ENCODE results near the gene NCOA5. TPM values are rescaled to one million over a fixed set of nuclear protein-coding genes. Genes with fewer than 3 reads are reported as not detected.

NCOA5 gene
- polyA plus RNA-seq, 1 donor (not counting 4 experiments of a cell fraction or from before 2014, with no cell fraction given): 17.6 TPM

GRCh38 chr20:46134716-46135115 is 45.0 kb upstream of the NCOA5 start:
- no peak overlapping the region for H3K4me3 ChIP-seq (ENCODE audit: control insufficient read depth in 2 of 3, extremely low read depth in 1 of 3, insufficient read depth in 2 of 3, low read depth in 1 of 3, low read length in 3 of 3)
- peaks cover 25% of the 10 kb centered on the region for H3K27me3 ChIP-seq (ENCODE audit: control insufficient read depth, extremely low read depth, insufficient read depth, low read length)
- no peaks in the 10 kb centered on the region for H3K36me3 ChIP-seq (ENCODE audit: control insufficient read depth in 2 of 2, extremely low read depth in 1 of 2, insufficient read depth in 2 of 2, low read length in 2 of 2)
- H4K20me1 ChIP-seq (ENCODE audit: control insufficient read depth, extremely low read depth, insufficient read depth, low read length): peaks cover 4% of the 10 kb centered on the region
- peaks cover 8% of the 10 kb centered on the region for H3K4me1 ChIP-seq (ENCODE audit: control insufficient read depth, extremely low read depth, insufficient read depth, low read length)
- TF ChIP-seq CTCF (optimal IDR thresholded peaks at IDR 0.05 in 1 of 3, IDR thresholded peaks at IDR 0.05 in 1 of 3, conservative IDR thresholded peaks at IDR 0.05 in 1 of 3; ENCODE audit: extremely low read depth in 1 of 3, insufficient read depth in 2 of 3, low read length in 3 of 3) (no peak), EZH2 (IDR thresholded peaks at IDR 0.05; ENCODE audit: low read length) (no peak)
- H3K4me2 ChIP-seq (ENCODE audit: control insufficient read depth, extremely low read depth, insufficient read depth, low read depth, low read length): no peak overlapping the region
- FAIRE-seq (no peak), DNase-seq (ENCODE audit: low read depth, low spot score) (no peak)
- no peaks in the 10 kb centered on the region for H3K79me2 ChIP-seq (ENCODE audit: control insufficient read depth, insufficient read depth, low read length)
- H3K9me1 ChIP-seq (ENCODE audit: control insufficient read depth, extremely low read depth, insufficient read depth, low read length): no peaks in the 10 kb centered on the region
- no peaks in the 10 kb centered on the region for H3K9me3 ChIP-seq (ENCODE audit: control insufficient read depth, low read depth, low read length)
- dilution Hi-C loops (cut with MboI; ENCODE audit: extremely low pct_ligation_motif_present, low sequenced_read_pairs): loop anchor here (25.0 kb wide), 1 partner anchor 303 kb away; no protein-coding TSS in a partner anchor
- no peak overlapping the region for H3K27ac ChIP-seq (ENCODE audit: control insufficient read depth, insufficient read depth, low read length)
- no peak overlapping the region for H2AFZ ChIP-seq (ENCODE audit: control insufficient read depth, low read length)
- no peak overlapping the region for H3K9ac ChIP-seq (ENCODE audit: control insufficient read depth, extremely low read depth, insufficient read depth, low read length)

GRCh38 chr20:46133886-46134654 is 44.3 kb upstream of the NCOA5 start:
- DNase-seq (ENCODE audit: low read depth, low spot score): no peak
- Histone ChIP-seq H3K4me1 (ENCODE audit: control insufficient read depth, extremely low read depth, insufficient read depth, low read length) (peaks cover 1% of the 10 kb centered on the region), H3K36me3 (ENCODE audit: control insufficient read depth in 2 of 2, extremely low read depth in 1 of 2, insufficient read depth in 2 of 2, low read length in 2 of 2) (no peaks in the 10 kb centered on the region), H3K27me3 (ENCODE audit: control insufficient read depth, extremely low read depth, insufficient read depth, low read length) (peaks cover 25% of the 10 kb centered on the region), H3K4me3 (ENCODE audit: control insufficient read depth in 2 of 3, extremely low read depth in 1 of 3, insufficient read depth in 2 of 3, low read depth in 1 of 3, low read length in 3 of 3) (no peak overlapping the region), H3K9ac (ENCODE audit: control insufficient read depth, extremely low read depth, insufficient read depth, low read length) (no peak overlapping the region), H4K20me1 (ENCODE audit: control insufficient read depth, extremely low read depth, insufficient read depth, low read length) (peaks cover 4% of the 10 kb centered on the region), H3K9me1 (ENCODE audit: control insufficient read depth, extremely low read depth, insufficient read depth, low read length) (no peaks in the 10 kb centered on the region), H2AFZ (ENCODE audit: control insufficient read depth, low read length) (no peak overlapping the region), H3K4me2 (ENCODE audit: control insufficient read depth, extremely low read depth, insufficient read depth, low read depth, low read length) (no peak overlapping the region), H3K79me2 (ENCODE audit: control insufficient read depth, insufficient read depth, low read length) (no peaks in the 10 kb centered on the region), H3K27ac (ENCODE audit: control insufficient read depth, insufficient read depth, low read length) (no peak overlapping the region), H3K9me3 (ENCODE audit: control insufficient read depth, low read depth, low read length) (no peaks in the 10 kb centered on the region)
- dilution Hi-C loops (cut with MboI; ENCODE audit: extremely low pct_ligation_motif_present, low sequenced_read_pairs): loop anchor here (25.0 kb wide), 1 partner anchor 303 kb away; no protein-coding TSS in a partner anchor
- FAIRE-seq: no peak
- no peak for TF ChIP-seq EZH2 (IDR thresholded peaks at IDR 0.05; ENCODE audit: low read length)
- no peak for TF ChIP-seq CTCF (optimal IDR thresholded peaks at IDR 0.05 in 1 of 3, IDR thresholded peaks at IDR 0.05 in 1 of 3, conservative IDR thresholded peaks at IDR 0.05 in 1 of 3; ENCODE audit: extremely low read depth in 1 of 3, insufficient read depth in 2 of 3, low read length in 3 of 3)
